K562 (cell line): ENCODE data around the gene PCSK6. TPM values are rescaled to one million over a fixed set of nuclear protein-coding genes. Genes with fewer than 3 reads are reported as not detected.

Experiments used
- ESRRA ChIP-seq: fragments of 450-650 bp; IDR thresholded peaks from 2 replicates; pipeline ENCODE4 v1.6.1; 2014; ENCODE audit warnings: low read depth, mild to moderate bottlenecking, moderate library complexity, borderline replicate concordance
- GABPA ChIP-seq: fragments of 200-800 bp; sonication (Bioruptor generic); conservative IDR thresholded peaks from 2 replicates; pipeline ENCODE4 v1.6.1; 2016; ENCODE audit warnings: low read depth, missing genetic modification characterization, missing compliant biosample characterization
- HMGXB4 ChIP-seq: sonication (generic); formaldehyde crosslinking; IDR thresholded peaks from 2 replicates; pipeline ENCODE4 v1.8.1; 2023; ENCODE audit warnings: mild to moderate bottlenecking, missing genetic modification reagents
- MXI1 ChIP-seq: IDR thresholded peaks from 2 replicates; pipeline ENCODE4 v1.6.1; 2011; ENCODE audit warnings: low read depth, mild to moderate bottlenecking, improper control_type of control experiment, low read length
- MYBL2 ChIP-seq, 2 experiments: fragments of 450-650 bp in 1 of 2; sonication (generic) in 1 of 2; formaldehyde crosslinking in 1 of 2; IDR thresholded peaks; 2 replicates each; pipeline versions ENCODE4 v1.6.1 to v1.8.1; 2017 to 2022; ENCODE audit warnings: borderline replicate concordance in 1 of 2, inconsistent platforms in 1 of 2, low read depth in 1 of 2, mild to moderate bottlenecking in 1 of 2, missing genetic modification reagents in 1 of 2, moderate library complexity in 1 of 2
- PHB2 ChIP-seq: fragments of 450-650 bp; IDR thresholded peaks from 2 replicates; pipeline ENCODE4 v1.6.1; 2017; ENCODE audit warnings: low read depth
- RBM25 ChIP-seq: fragments of 200-400 bp; formaldehyde crosslinking; IDR thresholded peaks from 2 replicates; pipeline ENCODE4 v1.6.1; 2018; ENCODE audit warnings: low read length, low read depth, moderate library complexity; ENCODE audit not compliant: severe bottlenecking
- THRAP3 ChIP-seq: fragments of 450-650 bp; IDR thresholded peaks from 2 replicates; pipeline ENCODE4 v1.6.1; 2016; ENCODE audit warnings: mild to moderate bottlenecking, inconsistent platforms, borderline replicate concordance
- ZNF592 ChIP-seq: fragments of 450-650 bp; IDR thresholded peaks from 2 replicates; pipeline ENCODE4 v1.6.1; 2017; ENCODE audit warnings: antibody characterized with exemption, mild to moderate bottlenecking
- polyA plus RNA-seq, 8 experiments: library from polyadenylated mRNA; depleted of rRNA in 4 of 8; stranded (reverse) in 5 of 8; unstranded in 3 of 8; fragments of >200 nt; fragmentation: Nextera tagmentation in 2 of 8; fragmentation: Illumina TruSeq in 1 of 8; extraction: Ambion mirVana in 2 of 8; extraction: Trizol in 1 of 8; gene quantifications; 2 replicates each; pipeline versions ENCODE4 v1.2.1 to v1.2.3, GENCODE V29; 2011 to 2014; ENCODE audit warnings: inconsistent platforms in 1 of 8, missing spikeins in 1 of 8
- total RNA-seq, 7 experiments: library from RNA; depleted of rRNA in 6 of 7; stranded (reverse); fragments of >200 nt in 6 of 7; fragmentation: Illumina TruSeq in 2 of 7; extraction: Trizol in 2 of 7; gene quantifications; 2 replicates each; pipeline versions ENCODE4 v1.2.1 to v1.2.3, GENCODE V29; 2011 to 2021; ENCODE audit warnings: low replicate concordance in 1 of 7
- TF ChIP-seq, protein P1 (sequence below): fragments of 450-650 bp; IDR thresholded peaks from 2 replicates; pipeline ENCODE4 v1.6.1; 2016; ENCODE audit warnings: mild to moderate bottlenecking, moderate library complexity

PCSK6 gene
- total and polyA plus RNA-seq, 9 of the 15 experiments (the other 6 are each of a cell fraction or from before 2014, with no cell fraction given), result 2.2 to 32.6 (median 14.5) TPM

GRCh38 chr15:101531170-101531569 lies 41.7 kb upstream of the PCSK6 start (continued):
- TF ChIP-seq, protein P1, sequence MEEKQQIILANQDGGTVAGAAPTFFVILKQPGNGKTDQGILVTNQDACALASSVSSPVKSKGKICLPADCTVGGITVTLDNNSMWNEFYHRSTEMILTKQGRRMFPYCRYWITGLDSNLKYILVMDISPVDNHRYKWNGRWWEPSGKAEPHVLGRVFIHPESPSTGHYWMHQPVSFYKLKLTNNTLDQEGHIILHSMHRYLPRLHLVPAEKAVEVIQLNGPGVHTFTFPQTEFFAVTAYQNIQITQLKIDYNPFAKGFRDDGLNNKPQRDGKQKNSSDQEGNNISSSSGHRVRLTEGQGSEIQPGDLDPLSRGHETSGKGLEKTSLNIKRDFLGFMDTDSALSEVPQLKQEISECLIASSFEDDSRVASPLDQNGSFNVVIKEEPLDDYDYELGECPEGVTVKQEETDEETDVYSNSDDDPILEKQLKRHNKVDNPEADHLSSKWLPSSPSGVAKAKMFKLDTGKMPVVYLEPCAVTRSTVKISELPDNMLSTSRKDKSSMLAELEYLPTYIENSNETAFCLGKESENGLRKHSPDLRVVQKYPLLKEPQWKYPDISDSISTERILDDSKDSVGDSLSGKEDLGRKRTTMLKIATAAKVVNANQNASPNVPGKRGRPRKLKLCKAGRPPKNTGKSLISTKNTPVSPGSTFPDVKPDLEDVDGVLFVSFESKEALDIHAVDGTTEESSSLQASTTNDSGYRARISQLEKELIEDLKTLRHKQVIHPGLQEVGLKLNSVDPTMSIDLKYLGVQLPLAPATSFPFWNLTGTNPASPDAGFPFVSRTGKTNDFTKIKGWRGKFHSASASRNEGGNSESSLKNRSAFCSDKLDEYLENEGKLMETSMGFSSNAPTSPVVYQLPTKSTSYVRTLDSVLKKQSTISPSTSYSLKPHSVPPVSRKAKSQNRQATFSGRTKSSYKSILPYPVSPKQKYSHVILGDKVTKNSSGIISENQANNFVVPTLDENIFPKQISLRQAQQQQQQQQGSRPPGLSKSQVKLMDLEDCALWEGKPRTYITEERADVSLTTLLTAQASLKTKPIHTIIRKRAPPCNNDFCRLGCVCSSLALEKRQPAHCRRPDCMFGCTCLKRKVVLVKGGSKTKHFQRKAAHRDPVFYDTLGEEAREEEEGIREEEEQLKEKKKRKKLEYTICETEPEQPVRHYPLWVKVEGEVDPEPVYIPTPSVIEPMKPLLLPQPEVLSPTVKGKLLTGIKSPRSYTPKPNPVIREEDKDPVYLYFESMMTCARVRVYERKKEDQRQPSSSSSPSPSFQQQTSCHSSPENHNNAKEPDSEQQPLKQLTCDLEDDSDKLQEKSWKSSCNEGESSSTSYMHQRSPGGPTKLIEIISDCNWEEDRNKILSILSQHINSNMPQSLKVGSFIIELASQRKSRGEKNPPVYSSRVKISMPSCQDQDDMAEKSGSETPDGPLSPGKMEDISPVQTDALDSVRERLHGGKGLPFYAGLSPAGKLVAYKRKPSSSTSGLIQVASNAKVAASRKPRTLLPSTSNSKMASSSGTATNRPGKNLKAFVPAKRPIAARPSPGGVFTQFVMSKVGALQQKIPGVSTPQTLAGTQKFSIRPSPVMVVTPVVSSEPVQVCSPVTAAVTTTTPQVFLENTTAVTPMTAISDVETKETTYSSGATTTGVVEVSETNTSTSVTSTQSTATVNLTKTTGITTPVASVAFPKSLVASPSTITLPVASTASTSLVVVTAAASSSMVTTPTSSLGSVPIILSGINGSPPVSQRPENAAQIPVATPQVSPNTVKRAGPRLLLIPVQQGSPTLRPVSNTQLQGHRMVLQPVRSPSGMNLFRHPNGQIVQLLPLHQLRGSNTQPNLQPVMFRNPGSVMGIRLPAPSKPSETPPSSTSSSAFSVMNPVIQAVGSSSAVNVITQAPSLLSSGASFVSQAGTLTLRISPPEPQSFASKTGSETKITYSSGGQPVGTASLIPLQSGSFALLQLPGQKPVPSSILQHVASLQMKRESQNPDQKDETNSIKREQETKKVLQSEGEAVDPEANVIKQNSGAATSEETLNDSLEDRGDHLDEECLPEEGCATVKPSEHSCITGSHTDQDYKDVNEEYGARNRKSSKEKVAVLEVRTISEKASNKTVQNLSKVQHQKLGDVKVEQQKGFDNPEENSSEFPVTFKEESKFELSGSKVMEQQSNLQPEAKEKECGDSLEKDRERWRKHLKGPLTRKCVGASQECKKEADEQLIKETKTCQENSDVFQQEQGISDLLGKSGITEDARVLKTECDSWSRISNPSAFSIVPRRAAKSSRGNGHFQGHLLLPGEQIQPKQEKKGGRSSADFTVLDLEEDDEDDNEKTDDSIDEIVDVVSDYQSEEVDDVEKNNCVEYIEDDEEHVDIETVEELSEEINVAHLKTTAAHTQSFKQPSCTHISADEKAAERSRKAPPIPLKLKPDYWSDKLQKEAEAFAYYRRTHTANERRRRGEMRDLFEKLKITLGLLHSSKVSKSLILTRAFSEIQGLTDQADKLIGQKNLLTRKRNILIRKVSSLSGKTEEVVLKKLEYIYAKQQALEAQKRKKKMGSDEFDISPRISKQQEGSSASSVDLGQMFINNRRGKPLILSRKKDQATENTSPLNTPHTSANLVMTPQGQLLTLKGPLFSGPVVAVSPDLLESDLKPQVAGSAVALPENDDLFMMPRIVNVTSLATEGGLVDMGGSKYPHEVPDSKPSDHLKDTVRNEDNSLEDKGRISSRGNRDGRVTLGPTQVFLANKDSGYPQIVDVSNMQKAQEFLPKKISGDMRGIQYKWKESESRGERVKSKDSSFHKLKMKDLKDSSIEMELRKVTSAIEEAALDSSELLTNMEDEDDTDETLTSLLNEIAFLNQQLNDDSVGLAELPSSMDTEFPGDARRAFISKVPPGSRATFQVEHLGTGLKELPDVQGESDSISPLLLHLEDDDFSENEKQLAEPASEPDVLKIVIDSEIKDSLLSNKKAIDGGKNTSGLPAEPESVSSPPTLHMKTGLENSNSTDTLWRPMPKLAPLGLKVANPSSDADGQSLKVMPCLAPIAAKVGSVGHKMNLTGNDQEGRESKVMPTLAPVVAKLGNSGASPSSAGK, result no peak
- no peak for TF ChIP-seq MYBL2 (IDR thresholded peaks at IDR 0.05; ENCODE audit: low read depth)
- TF ChIP-seq MYBL2 (CRISPR knock-in tag; IDR thresholded peaks at IDR 0.05; ENCODE audit: borderline replicate concordance), result no peak
- TF ChIP-seq ESRRA, result no peak
- TF ChIP-seq ZNF592, result no peak
- no peak for TF ChIP-seq GABPA (tag)
- no peak for TF ChIP-seq PHB2
- TF ChIP-seq RBM25, result no peak
- no peak for TF ChIP-seq THRAP3
- no peak for TF ChIP-seq HMGXB4 (CRISPR knock-in tag)
- no peak for TF ChIP-seq MXI1
